NB4 (cell line): Measurements from ENCODE around the gene FDX2.

Source experiments
- CTCF ChIP-seq: IDR thresholded peaks from one replicate; pipeline ENCODE4 v1.5.1; 2012; ENCODE audit warnings: low read depth, low read length
- MYC ChIP-seq: IDR thresholded peaks from 2 replicates; pipeline ENCODE4 v1.6.1; 2011; ENCODE audit warnings: low read depth, low read length
- POLR2A ChIP-seq: IDR thresholded peaks from 2 replicates; pipeline ENCODE4 v1.6.1; 2011; ENCODE audit warnings: mild to moderate bottlenecking; ENCODE audit not compliant: insufficient read length; ENCODE audit errors: extremely low read depth

- no peak for TF ChIP-seq CTCF
- TF ChIP-seq POLR2A: no peak
- TF ChIP-seq MYC: no peak
Observed at GRCh38 chr19:10293637-10294367, 22.0 kb downstream of the FDX2 start.
